HepG2 (cell line): ENCODE data around the gene IFI30. TPM values are rescaled to one million over a fixed set of nuclear protein-coding genes. Genes with fewer than 3 reads are reported as not detected.

ENCODE experiments used
- CREM ChIP-seq, 2 experiments: sonication (generic) in 1 of 2; formaldehyde crosslinking in 1 of 2; IDR thresholded peaks; 2 replicates each; pipeline versions ENCODE4 v1.4.0 to v1.6.1; 2016 to 2020; ENCODE audit warnings: antibody characterized with exemption in 1 of 2, mild to moderate bottlenecking in 1 of 2, missing genetic modification reagents in 1 of 2
- DRAP1 ChIP-seq: IDR thresholded peaks from 2 replicates; pipeline ENCODE4 v1.6.1; 2016; ENCODE audit warnings: missing genetic modification reagents, missing compliant biosample characterization
- GABPA ChIP-seq, 2 experiments: IDR thresholded peaks; 2 replicates each; pipeline ENCODE4 v1.6.1; 2011 to 2016; ENCODE audit warnings: low read depth in 2 of 2, low read length in 1 of 2, missing biosample characterization in 1 of 2, missing genetic modification characterization in 1 of 2
- KLF11 ChIP-seq: IDR thresholded peaks from 2 replicates; pipeline ENCODE4 v1.6.1; 2016; ENCODE audit warnings: missing compliant biosample characterization
- KLF15 ChIP-seq: sonication (generic); formaldehyde crosslinking; IDR thresholded peaks from 2 replicates; pipeline ENCODE4 v1.8.1; 2023; ENCODE audit warnings: borderline replicate concordance, mild to moderate bottlenecking, inconsistent platforms, missing genetic modification reagents, mixed read lengths
- NFYC ChIP-seq: IDR thresholded peaks from 2 replicates; pipeline ENCODE4 v1.6.1; 2016; ENCODE audit warnings: missing genetic modification reagents, missing compliant biosample characterization
- RFXAP ChIP-seq: sonication (generic); formaldehyde crosslinking; IDR thresholded peaks from 2 replicates; pipeline ENCODE4 v1.4.0; 2020; ENCODE audit warnings: missing genetic modification reagents, borderline replicate concordance
- SP1 ChIP-seq, 2 experiments: fragments of 450-650 bp in 1 of 2; sonication (generic) in 1 of 2; formaldehyde crosslinking in 1 of 2; IDR thresholded peaks; 2 replicates each; pipeline versions ENCODE4 v1.4.0 to v1.6.1; 2016 to 2020; ENCODE audit warnings: missing genetic modification reagents in 1 of 2
- SP140L ChIP-seq: sonication (generic); formaldehyde crosslinking; IDR thresholded peaks from 2 replicates; pipeline ENCODE4 v1.4.0; 2020; ENCODE audit warnings: missing genetic modification reagents, borderline replicate concordance
- TFAP4 ChIP-seq: sonication (generic); IDR thresholded peaks from 2 replicates; pipeline ENCODE4 v1.6.1; 2016; ENCODE audit warnings: low read depth, borderline replicate concordance
- ZNF142 ChIP-seq: sonication (generic); formaldehyde crosslinking; IDR thresholded peaks from 2 replicates; pipeline ENCODE4 v1.4.0; 2020; ENCODE audit warnings: missing genetic modification reagents
- ZNF747 ChIP-seq: sonication (generic); formaldehyde crosslinking; IDR thresholded peaks from 2 replicates; pipeline ENCODE4 v1.8.1; 2023; ENCODE audit warnings: missing genetic modification reagents, mild to moderate bottlenecking, borderline replicate concordance
- ZNF766 ChIP-seq: sonication (generic); formaldehyde crosslinking; IDR thresholded peaks from 2 replicates; pipeline ENCODE4 v1.5.0; 2020; ENCODE audit warnings: missing genetic modification reagents, borderline replicate concordance
- polyA plus RNA-seq, 8 experiments: library from polyadenylated mRNA; depleted of rRNA in 3 of 8; stranded (reverse) in 7 of 8; unstranded in 1 of 8; fragments of >200 nt; fragmentation: Illumina TruSeq in 4 of 8; extraction: Trizol in 4 of 8; gene quantifications; 2 replicates each; pipeline versions ENCODE4 v1.2.1 to v1.2.3, GENCODE V29; 2011 to 2016; ENCODE audit warnings: low read depth in 4 of 8, missing spikeins in 1 of 8, mixed read lengths in 1 of 8; ENCODE audit not compliant: insufficient read depth in 1 of 8
- total RNA-seq, 5 experiments: library from RNA; depleted of rRNA; stranded (reverse); fragments of >200 nt; fragmentation: Illumina TruSeq; extraction: Trizol; gene quantifications; 2 replicates each; pipeline ENCODE4 v1.2.3, GENCODE V29; 2016; ENCODE audit warnings: low read depth in 1 of 5

IFI30 gene
- total and polyA plus RNA-seq, 2 of the 13 experiments (the other 11 are each of a cell fraction or from before 2014, with no cell fraction given) = 25.0 to 79.4 TPM

- TF ChIP-seq ZNF142 (CRISPR knock-in tag) (no peak), ZNF747 (CRISPR knock-in tag) (no peak), KLF15 (no peak; the same call in 1 of the 2 replicates), NFYC (CRISPR knock-in tag) (peak; percentile 100), SP1 (IDR thresholded peaks at IDR 0.05) (peak; percentile 77; the same call in 1 of the 2 replicates), SP1 (CRISPR knock-in tag; IDR thresholded peaks at IDR 0.05) (peak; percentile 89), ZNF766 (CRISPR knock-in tag) (no peak), GABPA (IDR thresholded peaks at IDR 0.05; ENCODE audit: low read depth, low read length) (no peak), GABPA (CRISPR knock-in tag; IDR thresholded peaks at IDR 0.05; ENCODE audit: low read depth) (no peak), DRAP1 (peak; percentile 97), CREM (IDR thresholded peaks at IDR 0.05) (peak; percentile 55; the same call in 1 of the 2 replicates), CREM (CRISPR knock-in tag; IDR thresholded peaks at IDR 0.05) (no peak), SP140L (CRISPR knock-in tag) (no peak), KLF11 (CRISPR knock-in tag) (peak; percentile 39; the same call in 1 of the 2 replicates), TFAP4 (0 out of 2 replicates have a peak, but pooled peaks have one; percentile 35), RFXAP (CRISPR knock-in tag) (peak; percentile 82; the same call in 1 of the 2 replicates)
Observed at GRCh38 chr19:18203863-18204393, 30.3 kb downstream of the IFI30 start, which contains the start of gene RAB3A (continued).
